ENCODE measurements around the gene MRPS21. TPM values are rescaled to one million over a fixed set of nuclear protein-coding genes. Genes with fewer than 3 reads are reported as not detected.
A peak's percentile ranks its signal among the peaks of the same experiment; 100 is the strongest.

Gene MRPS21
- total RNA-seq, 1 experiment from 2014 or later, result 62.6 TPM

GRCh38 chr1:150256554-150257341, 36.9 kb upstream of the MRPS21 start:
- Histone ChIP-seq H3K4me1 (replicated peaks; ENCODE audit: insufficient read depth) (peaks cover 39% of the 10 kb centered on the region), H3F3A (ENCODE audit: insufficient read depth, low read depth) (peaks cover 22% of the 10 kb centered on the region), H4K20me1 (ENCODE audit: insufficient read depth) (no peaks in the 10 kb centered on the region), H3K79me2 (ENCODE audit: low read depth) (no peaks in the 10 kb centered on the region), H3K4me2 (no peak overlapping the region), H3K4me3 (no peak overlapping the region), H3K27ac (no peak overlapping the region), H2AFZ (no peak overlapping the region), H3K27me3 (ENCODE audit: insufficient read depth, low read depth) (no peaks in the 10 kb centered on the region), H3K36me3 (ENCODE audit: low read depth) (no peaks in the 10 kb centered on the region), H3K9me3 (ENCODE audit: insufficient read depth, low read depth) (no peaks in the 10 kb centered on the region), H3K9me2 (ENCODE audit: insufficient read depth) (no peaks in the 10 kb centered on the region)
- no peak for DNase-seq
- BruUV-seq (replicated peaks), result no TSS peak
- TF ChIP-seq CTCF (conservative IDR thresholded peaks at IDR 0.05) (no peak), EZH2 (IDR thresholded peaks at IDR 0.05; ENCODE audit: low read depth) (no peak)
- ChIA-PET POLR2A (ENCODE audit: unreplicated experiment) (interaction anchor here (0.6 kb wide), 1 partner anchor 18 kb away, joined by 3 read pairs; no protein-coding TSS in a partner anchor), CTCF (interaction anchor here (0.5 to 1.8 kb wide), 4 partner anchors 10 to 304 kb away, joined by 3 to 23 read pairs (median 5); partner anchors contain the start of gene PRPF3)
- intact Hi-C loops (cut with micrococcal nuclease; ENCODE audit: unreplicated experiment), result loop anchor here (1.0 to 10.0 kb wide), 7 partner anchors 25 to 901 kb away; partner anchors contain the start of genes CERS2, MINDY1, PRPF3 and PRUNE1

- Histone ChIP-seq H3K9me2 (ENCODE audit: insufficient read depth) (no peaks in the 10 kb centered on the region), H3F3A (ENCODE audit: insufficient read depth, low read depth) (peaks cover 34% of the 10 kb centered on the region), H3K36me3 (ENCODE audit: low read depth) (no peaks in the 10 kb centered on the region), H3K4me2 (no peak within 1 kb of the TSS), H4K20me1 (ENCODE audit: insufficient read depth) (no peaks in the 10 kb centered on the region), H3K4me3 (no peak within 1 kb of the TSS), H3K27me3 (ENCODE audit: insufficient read depth, low read depth) (no peaks in the 10 kb centered on the region), H3K9me3 (ENCODE audit: insufficient read depth, low read depth) (no peaks in the 10 kb centered on the region), H2AFZ (no peak within 1 kb of the TSS), H3K4me1 (replicated peaks; ENCODE audit: insufficient read depth) (peaks cover 51% of the 10 kb centered on the region), H3K79me2 (ENCODE audit: low read depth) (no peaks in the 10 kb centered on the region), H3K27ac (no peak within 1 kb of the TSS)
- intact Hi-C loops (cut with micrococcal nuclease; ENCODE audit: unreplicated experiment), result loop anchor here (5.0 to 10.0 kb wide), 6 partner anchors 64 to 899 kb away; partner anchors contain the start of genes CERS2, MINDY1, PRPF3 and PRUNE1
- ChIA-PET POLR2A (ENCODE audit: unreplicated experiment) (interaction anchor here (0.6 kb wide), 2 partner anchors 7 to 439 kb away, joined by 3 read pairs; partner anchors contain the start of gene GOLPH3L), CTCF (no interaction called here)
- no TSS peak for BruUV-seq (replicated peaks)
- no peak for DNase-seq
- TF ChIP-seq EZH2 (IDR thresholded peaks at IDR 0.05; ENCODE audit: low read depth), result no peak
- no peak for TF ChIP-seq CTCF (conservative IDR thresholded peaks at IDR 0.05)
Observed at GRCh38 chr1:150257624-150258585, 35.8 kb upstream of the MRPS21 start, which contains the start of gene CA14. CA14 (plus strand) TSS chr1:150257774; CDS start chr1:150258129, 355 bp downstream.

GRCh38 chr1:150259217-150259616, 34.4 kb upstream of the MRPS21 start:
- no peak for DNase-seq
- BruUV-seq (replicated peaks), result no TSS peak
- Histone ChIP-seq H3F3A (ENCODE audit: insufficient read depth, low read depth) (peaks cover 47% of the 10 kb centered on the region), H4K20me1 (ENCODE audit: insufficient read depth) (no peaks in the 10 kb centered on the region), H3K4me2 (peak overlapping the region; percentile 80), H3K36me3 (ENCODE audit: low read depth) (no peaks in the 10 kb centered on the region), H3K9me3 (ENCODE audit: insufficient read depth, low read depth) (no peaks in the 10 kb centered on the region), H3K4me1 (replicated peaks; ENCODE audit: insufficient read depth) (peaks cover 64% of the 10 kb centered on the region), H3K27me3 (ENCODE audit: insufficient read depth, low read depth) (no peaks in the 10 kb centered on the region), H2AFZ (no peak overlapping the region), H3K27ac (0 out of 2 replicates have a peak overlapping the region, but pooled peaks have one; percentile 71), H3K79me2 (ENCODE audit: low read depth) (no peaks in the 10 kb centered on the region), H3K9me2 (ENCODE audit: insufficient read depth) (no peaks in the 10 kb centered on the region), H3K4me3 (no peak overlapping the region)
- ChIA-PET CTCF (no interaction called here), POLR2A (ENCODE audit: unreplicated experiment) (interaction anchor here (0.6 kb wide), 1 partner anchor 742 kb away, joined by 4 read pairs; no protein-coding TSS in a partner anchor)
- intact Hi-C loops (cut with micrococcal nuclease; ENCODE audit: unreplicated experiment), result loop anchor here (5.0 to 10.0 kb wide), 6 partner anchors 63 to 898 kb away; partner anchors contain the start of genes CERS2, MINDY1, PRPF3 and PRUNE1
- TF ChIP-seq CTCF (conservative IDR thresholded peaks at IDR 0.05) (no peak), EZH2 (IDR thresholded peaks at IDR 0.05; ENCODE audit: low read depth) (no peak)
